Bronchial epithelial cell (primary cell): ENCODE data around the gene UFSP1. TPM values are rescaled to one million over a fixed set of nuclear protein-coding genes. Genes with fewer than 3 reads are reported as not detected.
A peak's percentile ranks its signal among the peaks of the same experiment; 100 is the strongest.

Source experiments
- DNase-seq: peaks from one replicate; pipeline ENCODE4 v3.0.0-alpha.2; 2010; ENCODE audit warnings: low read depth
- FAIRE-seq: peaks from 2 replicates; lab custom pipeline; 2011; peaks lifted over from hg19 to GRCh38; lab: Jason Lieb, UNC
- H3K27me3 ChIP-seq: 2 replicates; pipeline ENCODE4 v1.5.1; 2011; ENCODE audit warnings: low read length; ENCODE audit not compliant: control insufficient read depth, insufficient read depth
- H3K36me3 ChIP-seq: 2 replicates; pipeline ENCODE4 v1.5.1; 2011; ENCODE audit warnings: low read length; ENCODE audit not compliant: control insufficient read depth, insufficient read depth
- H3K4me3 ChIP-seq: 2 replicates; pipeline ENCODE4 v1.5.1; 2011; ENCODE audit warnings: mild to moderate bottlenecking, low read depth, low read length, control low read depth
- CTCF ChIP-seq: IDR thresholded peaks from 2 replicates; pipeline ENCODE4 v1.5.1; 2011; ENCODE audit warnings: mild to moderate bottlenecking, moderate library complexity, low read length, control low read depth, inconsistent platforms; ENCODE audit not compliant: insufficient read depth, severe bottlenecking
- total RNA-seq: library from RNA; depleted of rRNA; stranded (reverse); fragments of >200 nt; gene quantifications from 2 replicates; pipeline ENCODE4 v1.2.1, GENCODE V29; 2014

UFSP1 gene
- total RNA-seq, 1 donor from 2014 or later: 4.2 TPM

- peaks cover 11% of the 10 kb centered on the region for H3K27me3 ChIP-seq
- FAIRE-seq (no peak), DNase-seq (no peak)
These were observed 6.6 kb upstream of the UFSP1 start for GRCh38 chr7:100895956-100896731.

GRCh38 chr7:100895701-100895955, 6.1 kb upstream of the UFSP1 start, which contains the start of gene ACHE:
ACHE (minus strand) TSS chr7:100895888; CDS start chr7:100894232, 1,656 bp downstream.
- FAIRE-seq (no peak), DNase-seq (no peak)
- no peak for TF ChIP-seq CTCF
- Histone ChIP-seq H3K27me3 (peaks cover 11% of the 10 kb centered on the region), H3K36me3 (no peaks in the 10 kb centered on the region), H3K4me3 (peak within 1 kb of the TSS; percentile 19)

More at GRCh38 chr7:100895956-100896731, 6.6 kb upstream of the UFSP1 start:
- no peak for TF ChIP-seq CTCF
- Histone ChIP-seq H3K36me3 (no peaks in the 10 kb centered on the region), H3K4me3 (no peak overlapping the region)

GRCh38 chr7:100894860-100895700, 5.6 kb upstream of the UFSP1 start:
- Histone ChIP-seq H3K36me3 (no peaks in the 10 kb centered on the region), H3K4me3 (peak overlapping the region; percentile 19), H3K27me3 (peaks cover 11% of the 10 kb centered on the region)
- TF ChIP-seq CTCF: peak; percentile 83
- FAIRE-seq: no peak
- no peak for DNase-seq

- H3K4me3 ChIP-seq: no peak overlapping the region
- TF ChIP-seq CTCF: no peak
These were observed 4.6 kb upstream of the UFSP1 start for GRCh38 chr7:100893910-100894721.

GRCh38 chr7:100893318-100893895, 3.9 kb upstream of the UFSP1 start:
- FAIRE-seq (peak; percentile 7), DNase-seq (no peak)
- TF ChIP-seq CTCF: no peak

More at GRCh38 chr7:100893910-100894721, 4.6 kb upstream of the UFSP1 start:
- Histone ChIP-seq H3K36me3 (no peaks in the 10 kb centered on the region), H3K27me3 (peaks cover 11% of the 10 kb centered on the region)
- FAIRE-seq: no peak
- DNase-seq: no peak

More at GRCh38 chr7:100893318-100893895, 3.9 kb upstream of the UFSP1 start:
- Histone ChIP-seq H3K36me3 (peaks cover 1% of the 10 kb centered on the region), H3K27me3 (peaks cover 11% of the 10 kb centered on the region), H3K4me3 (no peak overlapping the region)
